DND-41 (cell line): ENCODE results near the gene EPDR1.

ENCODE experiments used
- CTCF ChIP-seq: IDR thresholded peaks from 2 replicates; pipeline ENCODE4 v1.5.1; 2012; ENCODE audit warnings: borderline replicate concordance, low read length, moderate library complexity, mild to moderate bottlenecking; ENCODE audit not compliant: poor library complexity, severe bottlenecking; ENCODE audit errors: extremely low read depth
- EZH2 ChIP-seq: IDR thresholded peaks from 3 replicates; pipeline ENCODE4 v1.6.1; 2012; ENCODE audit warnings: borderline replicate concordance, low read depth, mild to moderate bottlenecking, moderate library complexity, low read length, inconsistent platforms; ENCODE audit not compliant: severe bottlenecking

GRCh38 chr7:37908221-37908788 is 12.1 kb upstream of the EPDR1 start:
- no peak for TF ChIP-seq CTCF
- TF ChIP-seq EZH2, result no peak
